IgD-negative memory B cell (primary cell): ENCODE data around the gene AFF4. TPM values are rescaled to one million over a fixed set of nuclear protein-coding genes. Genes with fewer than 3 reads are reported as not detected.

Source experiments
- H3K27ac Mint-ChIP-seq, 3 donors: one replicate each; pipeline ENCODE4 v1.8.0; 2020 to 2022; ENCODE audit warnings: mild to moderate bottlenecking in 3 of 3, mixed read lengths in 3 of 3, moderate library complexity in 1 of 3
- H3K27me3 Mint-ChIP-seq: one replicate; pipeline ENCODE4 v1.8.0; 2021; ENCODE audit warnings: mixed read lengths
- H3K36me3 Mint-ChIP-seq: one replicate; pipeline ENCODE4 v1.8.0; 2020; ENCODE audit warnings: mild to moderate bottlenecking, mixed read lengths
- H3K4me1 Mint-ChIP-seq, 3 donors: one replicate each; pipeline ENCODE4 v1.8.0; 2020 to 2022; ENCODE audit warnings: mixed read lengths in 3 of 3, mild to moderate bottlenecking in 1 of 3
- H3K4me3 Mint-ChIP-seq, 4 donors: one replicate each; pipeline ENCODE4 v1.8.0; 2020 to 2022; ENCODE audit warnings: mild to moderate bottlenecking in 4 of 4, mixed read lengths in 4 of 4, moderate library complexity in 3 of 4
- H3K9me3 Mint-ChIP-seq, 3 donors: one replicate each; pipeline ENCODE4 v1.8.0; 2020 to 2021; ENCODE audit warnings: mixed read lengths in 3 of 3, mild to moderate bottlenecking in 1 of 3
- polyA plus RNA-seq: library from polyadenylated mRNA; unstranded; fragments of 300-500 nt; fragmentation: Illumina TruSeq; gene quantifications from one replicate; pipeline ENCODE4 v1.2.3, GENCODE V29; 2021

Gene AFF4
- polyA plus RNA-seq, 1 donor from 2014 or later: 28.5 TPM

DNA sequence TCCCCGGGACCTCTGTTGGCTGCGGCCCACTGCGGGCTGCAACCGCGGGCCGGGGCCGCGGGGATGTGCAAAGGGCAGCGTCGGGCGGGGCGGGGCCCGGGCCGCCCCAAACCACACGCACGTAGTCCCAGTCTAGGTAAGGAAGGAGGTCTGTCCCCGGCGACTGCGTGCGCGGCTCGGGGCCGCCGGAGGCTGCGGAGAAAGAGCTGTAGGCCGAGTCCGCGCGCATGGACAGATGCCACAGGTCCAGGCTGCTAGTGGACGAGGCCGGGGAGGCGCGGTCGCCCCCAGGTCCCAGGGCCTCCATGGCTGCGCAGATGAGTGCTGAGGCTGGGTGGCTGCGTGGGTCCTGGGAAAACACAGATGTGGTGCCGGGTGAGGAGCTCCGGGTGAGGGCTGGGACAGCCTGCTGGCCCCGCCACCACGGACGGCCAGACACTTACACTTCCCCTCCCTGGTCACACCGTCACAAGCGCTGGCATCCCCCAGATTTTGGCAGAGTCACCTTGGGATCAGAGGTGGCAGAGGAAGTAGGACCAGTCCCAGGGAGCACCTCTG lies 137.5 kb downstream of the AFF4 start:
- no peak overlapping the region for H3K4me3 Mint-ChIP-seq

More for the DNA sequence above, 137.5 kb downstream of the AFF4 start:
- H3K4me1 Mint-ChIP-seq: peaks cover 0 to 6% (median 4%) of the 10 kb centered on the region in 3 donors
- H3K9me3 Mint-ChIP-seq: no peaks in the 10 kb centered on the region
- H3K27me3 Mint-ChIP-seq: peaks cover 34% of the 10 kb centered on the region
- peak overlapping the region in 1 of 3 donors; percentile 53 for H3K27ac Mint-ChIP-seq
- H3K36me3 Mint-ChIP-seq: no peaks in the 10 kb centered on the region

Other genes with a start within 250 kb of the AFF4 start
- 11.1 TPM for gene KIF3A, start 226.1 kb downstream of the AFF4 start, polyA plus RNA-seq
- 0.51 TPM for gene CCNI2, start 216.2 kb downstream of the AFF4 start, polyA plus RNA-seq
- 1.1 TPM for gene SEPTIN8, start 186.4 kb downstream of the AFF4 start, polyA plus RNA-seq
- gene SOWAHA, start 150.3 kb downstream of the AFF4 start, polyA plus RNA-seq: not detected
- gene SHROOM1, start 133.0 kb downstream of the AFF4 start, polyA plus RNA-seq: 0.70 TPM
- not detected for gene GDF9, start 97.2 kb downstream of the AFF4 start, polyA plus RNA-seq
- gene UQCRQ, start 97.0 kb downstream of the AFF4 start, polyA plus RNA-seq: 552 TPM
- gene LEAP2, start 90.0 kb downstream of the AFF4 start, polyA plus RNA-seq: 1.4 TPM
- gene ZCCHC10, start 62.9 kb upstream of the AFF4 start, polyA plus RNA-seq: 84.6 TPM
- gene HSPA4, start 88.4 kb upstream of the AFF4 start, polyA plus RNA-seq: 69.5 TPM